ENCODE data around the gene SPOP. TPM values are rescaled to one million over a fixed set of nuclear protein-coding genes. Genes with fewer than 3 reads are reported as not detected.

SPOP gene
- total RNA-seq, 1 experiment from 2014 or later, result 16.1 TPM

Other genes with a start within 250 kb of the SPOP start
- gene NGFR, start 182.8 kb downstream of the SPOP start, total RNA-seq (2014; rRNA removed; shearing (Covaris generic)), result 7.9 and 8.7 TPM in 2 replicates
- gene NXPH3, start 102.2 kb downstream of the SPOP start, total RNA-seq (2014; rRNA removed; shearing (Covaris generic)), result 1.7 and 2.4 TPM in 2 replicates
- 57.6 and 76.6 TPM in 2 replicates for gene SLC35B1, start 29.9 kb upstream of the SPOP start, total RNA-seq (2014; rRNA removed; shearing (Covaris generic))
- 21.8 and 24.3 TPM in 2 replicates for gene FAM117A, start 86.0 kb upstream of the SPOP start, total RNA-seq (2014; rRNA removed; shearing (Covaris generic))
- 96.1 and 153 TPM in 2 replicates for gene KAT7, start 110.6 kb upstream of the SPOP start, total RNA-seq (2014; rRNA removed; shearing (Covaris generic))
- not detected in 2 replicates for gene TAC4, start 170.0 kb upstream of the SPOP start, total RNA-seq (2014; rRNA removed; shearing (Covaris generic))

Measured in H7 (cell line).